Naive thymus-derived CD8-positive, alpha-beta T cell (primary cell): ENCODE data around the gene GNB1L. TPM values are rescaled to one million over a fixed set of nuclear protein-coding genes. Genes with fewer than 3 reads are reported as not detected.
"Not testable (repeated sequence)": the region's sequence is repeated elsewhere in the genome, so short reads cannot be mapped to it uniquely, and the experiment has no call there.

Source experiments
- ATAC-seq, 2 donors: fragments of 150-1000 bp; cut with Tn5 transposase in 1 of 2; sonication (Bioruptor Pico), chemical (Tn5 transposase) in 1 of 2; 1 replicate in 1 of 2; 2 replicates in 1 of 2; pipeline ENCODE4 v1.10.0; 2021; ENCODE audit warnings: mild to moderate bottlenecking in 2 of 2, moderate library complexity in 2 of 2
- POLR2A ChIA-PET: fragments of 350-600 bp; sonication (Branson Sonifier 250); formaldehyde crosslinking; loops from one replicate; lab custom pipeline; 2021; ENCODE audit warnings: antibody characterized with exemption; lab: Charles Lee
- DNase-seq, 10 donors: peaks; one replicate each; pipeline versions ENCODE4 v3.0.0 to v3.0.0-alpha.2; 2020 to 2022
- H3K27ac Mint-ChIP-seq, 10 donors: one replicate each; pipeline ENCODE4 v1.8.0; 2020 to 2022; ENCODE audit warnings: mild to moderate bottlenecking in 10 of 10, mixed read lengths in 10 of 10, moderate library complexity in 4 of 10, inconsistent platforms in 1 of 10
- H3K27me3 Mint-ChIP-seq, 5 donors: one replicate each; pipeline ENCODE4 v1.8.0; 2021 to 2022; ENCODE audit warnings: mixed read lengths in 5 of 5
- H3K36me3 Mint-ChIP-seq, 3 donors: one replicate each; pipeline ENCODE4 v1.8.0; 2020 to 2022; ENCODE audit warnings: mixed read lengths in 3 of 3, mild to moderate bottlenecking in 2 of 3, inconsistent platforms in 1 of 3
- H3K4me1 Mint-ChIP-seq, 4 donors: one replicate each; pipeline ENCODE4 v1.8.0; 2021 to 2022; ENCODE audit warnings: mixed read lengths in 4 of 4
- H3K4me3 Mint-ChIP-seq, 10 donors: one replicate each; pipeline ENCODE4 v1.8.0; 2020 to 2022; ENCODE audit warnings: mild to moderate bottlenecking in 10 of 10, mixed read lengths in 10 of 10, moderate library complexity in 6 of 10, inconsistent platforms in 1 of 10
- H3K9me3 Mint-ChIP-seq, 9 donors: one replicate each; pipeline ENCODE4 v1.8.0; 2020 to 2022; ENCODE audit warnings: mixed read lengths in 9 of 9, mild to moderate bottlenecking in 3 of 9, inconsistent platforms in 1 of 9, moderate library complexity in 1 of 9
- polyA plus RNA-seq, 3 donors: library from polyadenylated mRNA; unstranded; fragments of 300-500 nt; fragmentation: Illumina TruSeq; gene quantifications; one replicate each; pipeline ENCODE4 v1.2.3, GENCODE V29; 2021
- total RNA-seq, 8 experiments: library from RNA in 2 of 8; stranded (reverse) in 2 of 8; gene quantifications; one replicate each; pipeline ENCODE4 v1.2.3 and lab custom pipeline; 2021 to 2026

GNB1L gene
- total and polyA plus RNA-seq, 5 experiments from 2014 or later, result 11.0 to 18.7 (median 12.5) TPM

DNA sequence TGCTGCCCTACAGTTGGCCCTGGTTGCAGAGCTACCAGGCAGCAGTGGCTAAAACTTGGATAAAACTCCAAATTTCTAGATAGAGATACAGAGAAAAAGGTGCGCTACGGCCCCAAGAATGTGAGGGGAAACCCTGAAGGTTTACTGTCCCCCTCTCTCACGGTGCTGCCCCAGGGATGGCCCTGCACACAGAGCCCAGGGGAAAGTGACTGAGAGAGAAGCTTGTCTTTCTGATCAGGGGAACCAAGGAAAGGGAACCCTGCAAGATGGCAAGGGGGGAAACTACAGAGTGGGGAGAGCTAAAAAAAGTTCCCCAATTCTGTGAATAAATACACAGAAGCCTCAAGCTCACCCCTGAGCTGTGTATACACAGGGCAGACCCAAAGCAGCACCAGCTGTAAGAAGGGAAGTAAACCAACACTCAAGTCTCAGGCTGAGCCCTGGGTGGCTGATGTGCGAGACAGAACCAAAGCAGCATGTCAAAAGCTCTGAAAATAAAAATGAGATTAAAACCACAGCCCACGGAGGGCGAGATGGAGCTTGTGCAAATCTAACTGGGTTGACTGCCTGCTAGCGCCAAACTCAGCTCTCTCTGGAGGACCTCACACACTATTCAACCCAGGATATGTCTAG lies 22.1 kb downstream of the GNB1L start:
- Mint-ChIP-seq H3K4me3 (no peak overlapping the region), H3K36me3 (peaks cover 0 to 2% (median 0%) of the 10 kb centered on the region in 3 donors), H3K27ac (peak overlapping the region in 2 of 10 donors; percentile 67 to 69), H3K27me3 (no peaks in the 10 kb centered on the region), H3K9me3 (no peaks in the 10 kb centered on the region), H3K4me1 (peaks cover 20 to 28% (median 24%) of the 10 kb centered on the region in 4 donors)
- DNase-seq (no peak), ATAC-seq (no peak)
- POLR2A ChIA-PET, result no interaction called here

DNA sequence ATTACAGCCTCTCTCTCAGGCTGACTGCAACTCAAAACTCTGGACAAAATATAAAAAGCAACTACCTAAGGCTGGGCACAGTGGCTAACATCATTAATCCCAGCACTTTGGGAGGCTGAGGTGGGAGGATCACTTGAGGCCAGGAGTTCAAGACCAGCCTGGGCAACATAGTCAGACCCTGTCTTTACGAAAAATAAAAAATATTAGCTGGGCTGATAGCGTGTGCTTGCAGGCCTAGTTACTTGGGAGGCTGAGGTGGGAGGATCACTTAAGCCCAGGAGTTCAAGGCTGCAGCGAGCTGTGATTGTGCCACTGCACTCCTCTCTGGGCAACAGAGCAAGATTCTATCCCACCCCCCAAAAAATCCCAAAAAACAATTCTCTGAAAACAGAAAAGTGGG lies 22.7 kb downstream of the GNB1L start:
- H3K4me1 Mint-ChIP-seq, result peaks cover 19 to 26% (median 24%) of the 10 kb centered on the region in 4 donors
- DNase-seq, H3K4me3 Mint-ChIP-seq, H3K36me3 Mint-ChIP-seq, H3K27ac Mint-ChIP-seq, H3K27me3 Mint-ChIP-seq, H3K9me3 Mint-ChIP-seq, ATAC-seq: not testable (repeated sequence)
- POLR2A ChIA-PET, result interaction anchor here (0.9 kb wide), 1 partner anchor 17 kb away, joined by 3 read pairs; no protein-coding TSS in a partner anchor

DNA sequence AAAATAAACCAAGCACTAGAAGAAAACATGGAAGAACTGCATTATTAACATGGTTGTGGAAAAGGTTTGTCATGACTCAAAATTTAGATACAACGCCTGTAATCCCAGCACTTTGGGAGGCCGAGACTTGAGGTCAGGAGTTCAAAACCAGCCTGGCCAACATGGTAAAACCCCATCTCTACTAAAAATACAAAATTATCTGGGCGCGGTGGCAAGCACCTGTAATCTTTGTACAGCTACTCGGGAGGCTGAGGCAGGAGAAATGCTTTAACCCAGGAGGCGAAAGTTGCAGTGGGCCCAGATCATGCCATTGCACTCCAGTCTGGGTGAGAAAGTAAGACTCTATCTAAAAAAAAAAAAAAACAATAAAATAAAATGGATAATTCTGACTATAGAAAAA lies 23.7 kb downstream of the GNB1L start:
- ATAC-seq, result no peak
- H3K4me1 Mint-ChIP-seq, result peaks cover 18 to 29% (median 22%) of the 10 kb centered on the region in 4 donors
- no peak overlapping the region for H3K4me3 Mint-ChIP-seq
- no peak for DNase-seq
- POLR2A ChIA-PET, result interaction anchor here (0.9 kb wide), 1 partner anchor 18 kb away, joined by 3 read pairs; no protein-coding TSS in a partner anchor
- no peaks in the 10 kb centered on the region for H3K27me3 Mint-ChIP-seq
- no peak overlapping the region for H3K27ac Mint-ChIP-seq
- H3K9me3 Mint-ChIP-seq, result no peaks in the 10 kb centered on the region
- H3K36me3 Mint-ChIP-seq, result peaks cover 0 to 2% (median 0%) of the 10 kb centered on the region in 3 donors

DNA sequence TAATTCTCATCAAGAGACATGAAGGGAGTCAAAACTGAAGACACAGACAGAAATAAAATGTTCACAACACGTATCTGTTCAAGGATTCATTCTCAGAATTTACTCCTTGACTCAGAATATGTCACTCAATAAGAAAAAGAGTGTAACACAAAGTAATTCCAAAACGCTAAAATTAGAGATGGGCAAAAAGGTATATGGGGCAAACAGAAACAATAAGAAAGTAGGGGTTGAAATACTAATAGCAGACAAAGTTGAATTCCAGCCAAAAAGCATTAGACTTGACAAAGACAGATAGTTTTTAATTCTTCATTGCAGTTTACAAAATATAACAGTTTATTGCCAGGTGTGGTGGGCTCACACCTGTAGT lies 26.7 kb downstream of the GNB1L start:
- H3K4me1 Mint-ChIP-seq, result peaks cover 11 to 31% (median 18%) of the 10 kb centered on the region in 4 donors
- peaks cover 0 to 2% (median 0%) of the 10 kb centered on the region in 3 donors for H3K36me3 Mint-ChIP-seq

DNA sequence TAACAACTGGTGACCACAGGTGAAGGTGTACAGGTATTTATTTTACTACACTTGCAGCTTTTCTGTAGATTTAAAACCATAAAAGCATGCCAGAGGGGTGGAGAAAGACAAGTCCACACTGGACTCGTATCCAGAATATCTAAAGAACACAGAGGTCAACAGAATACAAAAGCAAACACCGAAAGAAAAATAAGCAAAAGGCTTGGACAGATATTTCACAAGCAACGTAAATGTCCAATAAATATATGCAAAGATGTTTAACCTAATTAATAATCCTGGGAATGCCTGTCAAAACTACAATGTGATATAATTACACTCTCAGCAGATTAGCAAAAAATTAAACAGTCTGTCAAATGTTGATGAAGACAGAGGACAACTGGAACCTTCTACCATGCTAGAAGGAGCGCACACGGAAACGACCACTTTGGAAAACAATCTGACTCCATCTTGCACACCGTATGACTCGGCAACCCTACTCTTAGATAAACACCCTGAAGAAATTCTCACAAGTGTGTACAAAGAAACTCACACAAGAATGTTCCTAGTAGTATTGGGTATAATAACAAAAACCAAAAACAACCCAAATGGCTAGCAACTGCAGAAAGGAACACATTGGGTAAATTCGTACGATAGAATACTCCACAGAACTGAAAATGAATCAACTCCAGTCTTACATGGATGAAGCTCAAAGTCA lies 27.2 kb downstream of the GNB1L start:
- H3K27me3 Mint-ChIP-seq, result no peaks in the 10 kb centered on the region
- H3K9me3 Mint-ChIP-seq, result no peaks in the 10 kb centered on the region
- ATAC-seq (no peak), DNase-seq (no peak)
- peaks cover 8 to 27% (median 13%) of the 10 kb centered on the region in 4 donors for H3K4me1 Mint-ChIP-seq
- H3K27ac Mint-ChIP-seq, result no peak overlapping the region
- POLR2A ChIA-PET, result no interaction called here
- no peak overlapping the region for H3K4me3 Mint-ChIP-seq
- H3K36me3 Mint-ChIP-seq, result peaks cover 0 to 2% (median 0%) of the 10 kb centered on the region in 3 donors

More for the DNA sequence above, 26.7 kb downstream of the GNB1L start:
- POLR2A ChIA-PET, result no interaction called here
- no peaks in the 10 kb centered on the region for H3K27me3 Mint-ChIP-seq
- H3K4me3 Mint-ChIP-seq, result no peak overlapping the region
- H3K27ac Mint-ChIP-seq, result no peak overlapping the region
- ATAC-seq (no peak), DNase-seq (no peak)
- no peaks in the 10 kb centered on the region for H3K9me3 Mint-ChIP-seq

DNA sequence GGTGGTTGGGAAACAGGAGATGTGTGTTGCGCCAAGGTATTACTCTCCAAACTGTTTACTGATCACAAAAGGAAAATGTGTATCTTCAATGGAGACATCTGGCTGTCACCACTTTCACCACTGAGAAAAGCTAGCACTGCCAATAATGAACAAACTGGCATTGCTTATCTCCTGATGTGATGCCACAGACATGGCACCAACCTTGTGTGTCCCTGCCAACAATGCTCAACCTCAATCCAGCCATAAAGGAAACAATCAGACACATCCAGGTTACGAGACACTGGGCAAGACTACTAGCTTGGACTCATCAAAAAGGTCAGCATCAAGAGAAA lies 28.1 kb downstream of the GNB1L start:
- Mint-ChIP-seq H3K4me1 (peaks cover 6 to 22% (median 10%) of the 10 kb centered on the region in 4 donors), H3K9me3 (no peaks in the 10 kb centered on the region), H3K27me3 (no peaks in the 10 kb centered on the region), H3K36me3 (peaks cover 0 to 2% (median 0%) of the 10 kb centered on the region in 3 donors), H3K4me3 (no peak overlapping the region), H3K27ac (peak overlapping the region in 1 of 10 donors; percentile 17)
- no peak for ATAC-seq
- peak in 1 of 10 donors; percentile 18 for DNase-seq
- POLR2A ChIA-PET, result interaction anchor here (0.6 kb wide), 1 partner anchor 107 kb away, joined by 3 read pairs; no protein-coding TSS in a partner anchor

DNA sequence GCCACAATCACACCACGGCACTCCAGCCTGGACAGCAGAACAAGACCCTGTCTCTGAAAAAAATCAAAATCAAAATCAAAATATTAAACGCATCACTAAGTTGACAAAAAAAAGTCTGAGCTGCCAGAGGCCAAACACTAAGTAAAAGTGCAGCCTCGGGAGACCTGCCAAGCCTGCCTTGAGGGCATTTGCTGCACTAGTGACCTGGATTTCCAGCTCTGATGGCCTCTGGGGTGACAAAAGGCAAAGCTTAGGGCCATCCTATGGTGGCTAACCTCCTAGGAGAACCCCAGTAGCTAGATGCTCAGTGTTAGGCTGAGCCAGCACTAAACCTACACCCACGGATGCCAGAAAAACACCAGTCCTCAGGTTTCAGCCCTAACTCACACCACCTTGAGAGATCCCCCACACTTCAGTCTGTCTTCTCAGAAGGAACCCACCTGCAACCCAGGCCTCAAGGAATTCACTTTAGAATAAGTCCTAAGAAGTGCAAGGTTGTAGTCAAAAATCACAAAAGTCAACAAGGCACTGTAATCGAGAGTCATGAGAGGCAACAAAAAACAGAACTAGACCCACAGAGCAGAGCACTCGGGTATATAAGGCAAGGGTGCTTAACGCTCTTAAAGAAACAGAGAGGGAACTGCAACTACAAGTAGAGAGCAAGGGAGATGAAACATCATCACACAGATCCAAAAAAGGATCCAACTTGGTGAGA lies 28.6 kb downstream of the GNB1L start:
- no peak overlapping the region for H3K4me3 Mint-ChIP-seq
- H3K36me3 Mint-ChIP-seq, result peaks cover 0 to 2% (median 0%) of the 10 kb centered on the region in 3 donors
- H3K9me3 Mint-ChIP-seq, result no peaks in the 10 kb centered on the region
- POLR2A ChIA-PET, result no interaction called here
- H3K27ac Mint-ChIP-seq, result peak overlapping the region in 1 of 10 donors; percentile 17
- ATAC-seq, result no peak
- peak in 1 of 10 donors; percentile 7 for DNase-seq
- H3K27me3 Mint-ChIP-seq, result no peaks in the 10 kb centered on the region
- H3K4me1 Mint-ChIP-seq, result peaks cover 6 to 22% (median 10%) of the 10 kb centered on the region in 4 donors

DNA sequence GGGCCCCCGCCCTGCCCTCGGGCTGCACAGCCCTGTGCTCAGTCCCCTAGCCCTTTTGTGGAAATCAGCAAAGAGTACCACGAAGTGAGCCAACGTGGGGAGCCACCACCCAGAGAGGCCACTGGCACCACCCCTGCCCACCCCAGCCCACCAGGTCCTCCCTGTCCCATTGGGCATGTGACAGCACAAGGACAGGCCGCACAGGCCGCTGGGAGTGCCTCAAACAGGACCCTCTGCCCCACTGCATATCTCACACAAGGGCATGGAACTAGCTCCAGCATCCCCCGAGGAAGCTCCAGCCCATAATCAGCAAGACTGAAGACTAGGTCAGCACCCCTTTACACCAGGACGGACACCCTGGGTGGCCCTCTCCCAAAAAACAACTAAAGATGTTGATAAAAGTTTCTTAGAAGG lies 29.7 kb downstream of the GNB1L start:
- no peak overlapping the region for H3K4me3 Mint-ChIP-seq
- peaks cover 0 to 2% (median 0%) of the 10 kb centered on the region in 3 donors for H3K36me3 Mint-ChIP-seq
- peak in 1 of 10 donors; percentile 16 for DNase-seq
- POLR2A ChIA-PET, result no interaction called here
- H3K4me1 Mint-ChIP-seq, result peaks cover 6 to 22% (median 9%) of the 10 kb centered on the region in 4 donors
- no peak for ATAC-seq
- no peak overlapping the region for H3K27ac Mint-ChIP-seq
- H3K27me3 Mint-ChIP-seq, result no peaks in the 10 kb centered on the region
- no peaks in the 10 kb centered on the region for H3K9me3 Mint-ChIP-seq

DNA sequence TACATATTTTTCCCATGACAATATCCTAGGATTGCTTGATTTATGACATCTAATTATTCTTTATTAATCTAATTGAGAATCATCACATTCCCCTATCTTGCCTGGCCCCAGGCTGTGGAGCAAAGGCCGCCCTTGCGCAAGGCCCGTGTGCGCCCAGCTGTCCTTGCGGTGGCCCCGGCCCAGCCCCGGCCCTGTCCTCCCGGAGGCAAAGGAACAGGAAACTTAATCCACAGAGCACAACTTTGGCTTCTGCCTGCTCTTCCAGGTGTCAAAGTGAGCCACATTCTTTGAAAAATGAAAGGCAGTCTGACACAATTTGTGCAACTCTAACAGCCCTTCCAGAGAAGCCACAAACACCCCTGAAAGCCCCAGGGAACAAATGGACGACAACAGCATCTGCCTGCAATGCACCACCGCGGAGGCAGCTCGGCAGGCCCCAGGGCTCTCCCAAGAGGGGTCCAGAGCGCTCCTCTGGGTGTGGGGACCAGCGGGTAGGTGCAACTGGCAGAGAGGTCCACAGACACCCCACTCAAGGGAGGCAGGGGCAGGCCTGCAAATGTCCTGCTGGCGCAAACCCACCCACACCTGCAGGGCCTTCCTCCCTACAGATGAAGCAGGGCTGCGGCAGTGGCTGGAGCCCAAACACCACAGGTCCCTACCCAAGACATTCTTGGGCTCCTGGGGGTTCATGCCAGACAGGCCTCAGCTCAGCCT lies 30.3 kb downstream of the GNB1L start:
- Mint-ChIP-seq H3K27ac (no peak overlapping the region), H3K27me3 (no peaks in the 10 kb centered on the region), H3K4me1 (peaks cover 6 to 22% (median 9%) of the 10 kb centered on the region in 4 donors), H3K9me3 (no peaks in the 10 kb centered on the region), H3K36me3 (peaks cover 0 to 2% (median 0%) of the 10 kb centered on the region in 3 donors), H3K4me3 (no peak overlapping the region)
- ATAC-seq, result no peak
- DNase-seq, result peak in 1 of 10 donors; percentile 31
- POLR2A ChIA-PET, result no interaction called here

DNA sequence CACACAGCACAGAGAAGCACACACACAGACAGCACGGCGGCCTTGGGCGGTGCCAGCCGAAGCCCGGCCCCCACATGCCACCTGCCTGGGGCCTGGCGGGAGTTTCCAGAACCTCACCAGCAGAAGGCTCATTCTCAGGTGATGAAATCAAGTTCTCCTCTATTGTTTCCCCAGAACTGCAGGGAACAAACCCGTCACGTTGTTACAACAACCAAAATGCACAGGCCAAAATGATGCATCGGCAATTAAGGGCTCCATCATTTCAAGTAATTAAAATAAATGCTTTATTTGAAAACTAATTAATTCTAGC lies 30.8 kb downstream of the GNB1L start:
- H3K9me3 Mint-ChIP-seq, result no peaks in the 10 kb centered on the region
- H3K27me3 Mint-ChIP-seq, result no peaks in the 10 kb centered on the region
- H3K27ac Mint-ChIP-seq, result no peak overlapping the region
- POLR2A ChIA-PET, result no interaction called here
- H3K4me1 Mint-ChIP-seq, result peaks cover 6 to 22% (median 9%) of the 10 kb centered on the region in 4 donors
- ATAC-seq (no peak), DNase-seq (peak in 1 of 10 donors; percentile 12)
- peaks cover 0 to 2% (median 0%) of the 10 kb centered on the region in 3 donors for H3K36me3 Mint-ChIP-seq
- no peak overlapping the region for H3K4me3 Mint-ChIP-seq

DNA sequence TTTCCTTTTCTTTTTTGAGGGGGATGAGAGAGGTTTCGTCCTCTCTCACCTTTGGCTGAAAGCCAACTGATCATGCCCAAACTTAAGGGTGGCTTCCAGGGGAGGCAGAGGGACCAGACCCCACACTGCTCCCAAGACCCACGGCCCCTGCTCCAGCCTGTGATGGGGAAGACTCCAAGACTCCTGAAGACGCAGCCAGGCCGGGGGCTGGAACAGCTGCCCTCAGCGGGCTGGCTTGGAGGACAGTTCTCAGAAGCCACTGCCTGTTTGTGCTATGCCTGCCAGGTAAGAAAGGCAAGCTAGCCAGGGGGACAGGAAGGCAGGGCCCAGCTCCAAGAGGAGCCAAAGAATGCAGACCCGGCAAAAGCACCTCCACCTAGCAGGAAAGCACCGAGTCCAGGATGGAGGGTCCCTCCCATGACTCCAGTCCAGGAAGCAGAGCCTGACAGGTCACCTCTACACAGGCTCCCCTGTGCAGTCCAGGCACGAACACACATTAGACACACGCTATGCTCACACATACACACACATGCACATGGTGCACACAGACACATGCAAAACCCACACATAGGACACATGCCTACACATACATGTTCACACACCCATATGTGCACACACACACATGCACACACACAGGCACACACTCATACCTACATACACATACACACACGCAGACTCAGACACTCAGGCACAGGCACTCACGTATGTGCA lies 31.3 kb downstream of the GNB1L start:
- Mint-ChIP-seq H3K36me3 (peaks cover 0 to 2% (median 0%) of the 10 kb centered on the region in 3 donors), H3K27me3 (no peaks in the 10 kb centered on the region), H3K4me1 (peaks cover 6 to 22% (median 9%) of the 10 kb centered on the region in 4 donors), H3K9me3 (no peaks in the 10 kb centered on the region), H3K27ac (no peak overlapping the region), H3K4me3 (no peak overlapping the region)
- POLR2A ChIA-PET, result no interaction called here
- peak in 2 of 10 donors; percentile 12 to 45 for DNase-seq
- no peak for ATAC-seq
